HG03469 (cell line): ENCODE data around the gene PLXDC2.

ENCODE experiments used
- ATAC-seq: cut with Tn5 transposase; IDR thresholded peaks from one replicate; pipeline ENCODE4 v1.9.1; 2021; ENCODE audit warnings: mild to moderate bottlenecking, moderate library complexity, moderate number of reproducible peaks; ENCODE audit not compliant: unreplicated experiment

PLXDC2 gene

DNA sequence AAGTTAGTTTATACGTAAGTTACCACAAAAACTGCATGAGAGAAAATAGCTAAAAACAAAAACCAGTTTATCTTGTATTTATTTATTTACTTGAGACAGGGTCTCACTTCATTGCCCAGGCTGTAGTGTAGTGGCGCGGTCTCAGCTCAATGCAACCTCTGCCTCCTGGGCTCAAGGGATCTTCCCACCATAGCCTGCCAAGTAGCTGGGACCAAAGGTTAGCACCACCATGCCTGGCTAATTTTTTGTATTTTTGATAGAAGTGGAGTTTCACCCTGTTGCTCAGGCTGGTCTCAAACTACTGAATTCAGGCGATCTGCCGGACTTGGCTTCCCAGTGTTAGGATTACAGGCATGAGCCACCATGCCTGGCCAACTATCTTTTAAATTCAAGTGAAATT, 277.4 kb downstream of the PLXDC2 start:
- no peak for ATAC-seq

DNA sequence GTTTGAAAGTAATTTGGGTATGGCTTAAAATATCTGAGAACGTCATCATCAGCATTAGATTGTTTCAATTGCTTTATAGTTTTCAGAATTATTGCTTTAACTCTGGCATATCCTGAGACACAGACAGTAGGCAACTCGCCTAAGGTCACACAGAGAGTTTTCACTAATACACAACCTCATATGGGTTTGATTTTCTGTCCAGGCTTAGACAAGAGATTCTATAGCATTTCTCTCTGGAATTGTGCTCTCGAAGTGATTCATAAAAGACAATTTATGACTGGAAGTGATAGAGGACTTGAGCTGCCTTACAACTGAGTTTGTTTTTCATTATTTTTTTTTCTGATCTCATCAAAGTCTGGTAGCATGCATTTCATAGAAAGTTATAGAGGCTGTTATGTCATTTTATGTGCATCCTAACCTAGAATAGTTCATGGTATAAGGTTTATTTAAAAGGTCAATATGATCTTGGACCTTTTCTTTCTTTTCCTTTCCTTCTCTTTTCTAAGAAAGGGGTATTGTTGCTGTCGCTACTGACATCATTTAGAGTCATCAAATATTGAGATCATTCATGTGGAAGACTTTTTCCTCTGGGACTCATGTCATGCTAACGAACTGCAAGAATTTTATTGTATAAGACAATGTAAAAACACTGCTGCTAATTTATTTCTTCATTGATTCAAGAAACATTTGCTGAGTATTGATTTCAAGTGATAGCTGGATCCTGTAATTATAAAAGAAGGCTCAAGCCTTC, 278.2 kb downstream of the PLXDC2 start:
- ATAC-seq = no peak

DNA sequence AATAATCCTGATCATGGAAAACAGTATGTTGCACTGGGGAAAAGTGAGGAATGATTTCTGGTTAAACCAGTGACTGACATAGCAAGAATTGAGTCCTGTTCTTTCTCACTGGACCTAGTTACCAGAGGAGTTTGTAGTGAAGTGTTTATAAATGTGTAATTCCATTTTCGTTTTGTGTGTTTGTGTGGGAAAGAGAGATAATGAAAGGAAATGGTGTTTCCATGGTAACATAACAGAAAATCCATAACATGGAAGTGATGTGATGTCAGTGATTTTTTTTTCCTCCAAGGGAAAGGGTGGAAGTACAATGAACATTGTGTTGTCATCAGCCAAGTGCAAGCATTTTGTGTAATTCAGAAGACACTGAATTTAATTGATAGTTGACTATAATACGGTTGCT, 283.9 kb downstream of the PLXDC2 start:
- ATAC-seq = no peak

DNA sequence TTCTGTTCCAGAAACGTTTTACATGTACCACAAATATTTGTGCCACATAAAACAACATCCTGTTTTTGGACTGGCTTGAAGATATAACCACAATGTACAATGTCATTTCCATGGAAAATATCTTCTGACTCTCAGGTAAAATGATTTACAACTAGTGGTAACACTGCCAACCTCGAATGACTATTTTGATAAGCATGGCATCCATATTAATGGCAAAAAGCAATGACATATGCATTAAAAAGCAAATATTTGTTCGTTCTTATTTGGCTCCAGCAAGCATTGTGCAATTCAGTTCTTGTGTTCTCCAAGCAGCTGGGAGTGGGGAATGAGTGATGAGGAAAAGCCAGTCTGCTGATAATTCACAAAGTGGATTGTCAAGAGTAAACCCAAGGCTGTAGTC, 289.0 kb downstream of the PLXDC2 start:
- no peak for ATAC-seq

DNA sequence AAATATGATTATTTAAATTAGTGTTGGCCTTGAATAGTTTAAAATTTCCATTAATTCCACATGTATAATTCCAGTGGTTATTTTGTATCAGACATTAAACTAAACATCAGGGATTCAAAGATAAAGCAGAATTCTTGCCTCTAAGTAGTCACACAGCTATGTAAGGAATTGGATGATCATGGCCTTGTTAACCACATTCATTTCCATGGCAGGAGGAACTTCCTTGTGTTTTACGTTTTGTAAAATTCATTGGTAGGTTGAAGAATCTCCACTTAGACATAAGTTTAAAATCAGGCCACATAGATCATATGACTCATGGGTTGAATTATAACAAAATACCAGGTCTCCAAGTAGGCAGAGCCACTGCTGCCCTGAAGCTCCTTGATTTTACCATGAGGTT, 289.7 kb downstream of the PLXDC2 start:
- no peak for ATAC-seq

DNA sequence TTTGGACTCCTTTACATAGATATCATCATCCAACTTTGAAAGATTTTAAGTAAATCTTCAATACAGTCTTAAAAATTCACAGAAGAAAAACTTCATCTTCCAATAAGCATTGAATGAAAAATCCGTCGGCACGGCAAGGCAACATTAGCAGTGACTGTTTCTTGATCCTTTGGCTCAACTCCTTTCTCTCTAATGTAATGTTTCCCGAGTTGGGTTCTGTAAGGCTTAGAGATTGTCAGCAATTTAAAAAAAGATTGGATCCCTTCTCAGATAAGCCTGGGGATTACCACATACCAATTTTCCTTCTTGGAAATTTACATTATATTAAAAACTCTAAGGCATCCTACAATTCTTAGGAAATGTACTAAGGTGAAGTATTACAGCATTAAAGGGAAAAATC, 291.8 kb downstream of the PLXDC2 start:
- no peak for ATAC-seq

DNA sequence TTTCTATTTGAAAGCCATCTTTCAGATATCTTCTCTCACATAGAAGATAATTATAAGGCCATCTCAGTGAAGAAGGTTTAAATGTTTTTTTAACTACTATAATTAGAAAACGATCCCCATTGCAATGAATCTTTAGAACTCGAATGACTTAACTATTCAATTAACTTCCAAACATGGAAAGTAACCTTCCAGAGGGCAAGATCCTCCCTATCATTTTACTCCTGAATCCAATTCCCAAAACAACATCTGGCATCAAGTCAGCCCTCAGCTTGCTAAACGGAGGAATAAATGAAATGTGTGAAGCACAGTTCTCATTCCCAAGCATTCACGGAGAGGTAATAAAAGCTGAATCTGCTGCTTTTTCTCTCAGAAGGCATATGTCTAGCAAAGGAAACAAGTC, 293.4 kb downstream of the PLXDC2 start:
- no peak for ATAC-seq

DNA sequence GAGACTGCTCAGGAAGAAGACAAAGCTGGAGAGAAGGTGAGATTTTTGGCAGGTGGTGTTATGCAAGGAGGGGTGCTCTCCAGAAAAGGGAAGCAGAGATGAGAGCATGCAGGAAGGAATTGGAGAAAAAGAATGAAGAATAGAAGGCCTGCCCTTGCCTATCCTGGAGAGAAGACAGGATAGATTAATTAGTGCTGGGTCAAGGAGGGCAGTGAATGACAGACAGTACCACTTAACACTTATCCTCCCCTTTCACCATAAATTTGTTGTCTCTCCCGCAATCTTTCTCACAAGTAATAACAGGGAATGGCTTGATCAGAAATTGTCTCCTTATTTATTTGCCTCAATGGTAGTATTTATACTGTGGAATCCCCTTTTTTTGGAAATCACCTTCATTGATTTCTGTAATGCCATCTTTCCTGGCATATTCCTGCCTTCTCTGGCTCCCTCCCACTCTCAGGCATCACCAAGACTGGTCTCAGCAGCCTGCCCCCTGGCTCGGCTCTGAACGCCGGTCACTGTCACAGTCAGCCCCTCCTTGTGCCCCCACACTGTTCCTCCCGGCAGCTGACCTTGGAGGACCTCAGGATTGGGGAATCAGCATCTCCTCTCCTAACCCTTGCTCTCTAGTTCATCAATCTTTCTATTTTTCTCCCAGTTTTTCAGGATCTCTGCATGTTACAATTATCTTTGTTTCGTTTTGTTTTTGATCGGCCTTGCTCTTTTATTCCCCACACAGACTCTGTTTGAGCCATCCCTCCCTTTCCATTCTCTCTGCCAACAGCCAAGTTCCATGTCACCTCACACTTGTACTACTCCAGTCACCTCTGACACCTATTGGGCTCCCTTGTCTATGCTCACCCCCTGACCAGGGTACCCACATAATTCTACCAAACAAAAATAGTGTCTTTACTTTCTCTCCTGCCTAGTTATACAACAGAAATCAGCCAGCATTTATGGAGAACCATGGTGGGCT, 294.2 kb downstream of the PLXDC2 start:
- no peak for ATAC-seq

DNA sequence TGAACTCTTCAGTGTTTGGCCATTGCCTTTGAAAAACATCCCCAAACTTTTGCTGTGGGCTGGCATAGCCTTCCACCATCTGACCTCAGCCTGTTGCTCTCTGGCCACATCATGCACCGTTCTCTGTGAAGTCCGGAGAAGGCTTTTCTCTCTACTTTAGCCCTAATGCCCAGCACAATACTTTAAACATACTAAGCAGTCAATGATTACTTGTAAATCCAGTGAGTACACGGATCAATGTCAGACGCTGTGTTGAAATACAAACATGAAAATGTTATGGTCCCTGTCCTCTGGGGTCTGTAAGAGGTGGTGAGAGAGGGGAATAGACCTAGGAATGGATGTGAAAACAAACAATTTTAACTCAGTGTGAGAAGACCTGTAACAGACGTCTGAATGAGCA, 297.9 kb downstream of the PLXDC2 start:
- ATAC-seq = no peak

DNA sequence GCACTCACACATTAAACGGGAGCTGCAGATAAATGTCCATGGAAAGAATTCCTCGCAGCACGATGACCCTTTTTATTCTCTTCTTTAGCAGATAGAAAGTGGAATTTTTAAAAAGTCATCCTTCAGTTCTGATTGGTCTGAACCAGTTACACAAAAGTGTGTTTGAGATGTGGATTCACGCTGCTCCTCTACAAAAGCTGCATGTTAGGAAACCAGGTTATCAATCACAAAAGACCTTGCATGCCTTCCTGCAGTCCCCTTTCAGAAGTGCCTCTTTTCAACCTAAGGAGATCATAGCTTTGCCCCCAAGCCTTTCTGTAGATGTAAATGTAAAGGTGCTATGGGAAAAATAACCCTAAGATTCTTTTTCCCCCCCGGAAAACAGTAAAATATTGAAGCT, 299.7 kb downstream of the PLXDC2 start:
- no peak for ATAC-seq

DNA sequence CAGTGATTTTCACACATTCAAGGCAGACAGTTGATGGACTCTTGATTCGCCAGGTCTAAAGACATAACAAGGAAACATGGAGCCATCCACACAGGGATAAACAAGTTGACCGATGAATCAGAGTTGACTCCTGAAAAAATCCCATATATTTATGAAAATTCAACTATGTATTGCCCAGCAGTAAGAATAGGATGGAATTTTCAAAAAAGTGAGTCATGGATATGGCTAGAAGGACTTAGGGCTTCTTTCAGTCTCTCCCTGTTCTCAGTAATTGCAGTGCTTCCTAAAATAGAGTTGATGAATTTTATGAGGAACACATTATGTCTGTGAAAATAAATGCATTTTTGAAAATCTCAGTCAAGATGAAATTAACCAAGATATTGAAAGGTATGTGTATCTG, 301.2 kb downstream of the PLXDC2 start:
- ATAC-seq = no peak

DNA sequence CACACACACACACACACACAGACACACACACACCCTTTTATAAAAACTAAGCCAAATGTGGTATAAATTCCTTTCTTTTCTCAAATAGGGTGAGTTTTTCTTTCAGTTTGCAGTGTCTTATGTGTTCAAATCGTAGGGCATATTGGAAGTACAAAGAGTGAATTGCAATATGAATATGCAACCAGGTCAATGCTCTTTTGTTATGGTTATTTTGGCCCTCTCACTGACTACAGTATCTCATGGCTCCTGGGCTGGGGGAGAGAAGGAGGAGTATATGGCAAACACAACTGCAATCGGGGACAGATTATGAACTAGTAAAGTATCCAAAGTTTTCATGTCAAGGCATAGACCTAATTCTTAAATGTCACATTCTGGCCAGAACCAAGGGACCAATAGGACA, 301.9 kb downstream of the PLXDC2 start:
- no peak for ATAC-seq

DNA sequence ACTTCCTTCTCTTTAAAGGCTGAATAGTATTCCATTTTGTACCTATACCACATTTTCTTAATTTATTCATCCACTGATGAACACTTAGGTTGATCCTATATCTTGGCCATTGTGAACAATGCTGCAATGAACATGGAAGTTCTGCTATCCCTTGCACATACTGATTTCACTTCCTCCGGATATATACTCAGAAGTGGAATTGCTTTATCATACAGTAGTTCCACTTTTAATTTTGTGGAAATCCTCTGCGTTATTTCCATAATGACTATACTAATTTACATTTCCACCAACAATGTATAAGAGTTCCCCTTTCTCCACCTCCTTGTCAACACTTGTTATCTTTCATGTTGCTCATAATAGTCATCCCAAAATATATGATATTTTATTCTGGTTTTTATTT, 312.6 kb downstream of the PLXDC2 start:
- ATAC-seq = no peak

DNA sequence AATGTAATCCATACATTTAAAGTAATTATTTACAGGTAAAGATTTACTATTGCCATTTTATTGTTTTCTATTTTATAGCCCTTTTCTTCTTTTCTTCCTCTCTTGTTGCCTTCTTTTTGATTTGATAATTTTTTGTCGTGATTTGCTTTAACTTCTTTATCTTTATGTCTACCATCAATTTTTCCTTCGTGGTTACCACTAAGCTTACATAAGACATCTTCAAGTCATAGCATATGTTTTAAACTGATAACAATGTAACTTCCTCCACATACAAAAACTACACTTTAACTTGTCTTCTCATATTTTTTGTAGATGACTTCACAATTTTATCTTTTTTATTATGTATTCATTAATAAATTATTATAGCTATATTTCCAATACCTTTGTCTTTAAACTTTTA, 316.6 kb downstream of the PLXDC2 start:
- no peak for ATAC-seq

DNA sequence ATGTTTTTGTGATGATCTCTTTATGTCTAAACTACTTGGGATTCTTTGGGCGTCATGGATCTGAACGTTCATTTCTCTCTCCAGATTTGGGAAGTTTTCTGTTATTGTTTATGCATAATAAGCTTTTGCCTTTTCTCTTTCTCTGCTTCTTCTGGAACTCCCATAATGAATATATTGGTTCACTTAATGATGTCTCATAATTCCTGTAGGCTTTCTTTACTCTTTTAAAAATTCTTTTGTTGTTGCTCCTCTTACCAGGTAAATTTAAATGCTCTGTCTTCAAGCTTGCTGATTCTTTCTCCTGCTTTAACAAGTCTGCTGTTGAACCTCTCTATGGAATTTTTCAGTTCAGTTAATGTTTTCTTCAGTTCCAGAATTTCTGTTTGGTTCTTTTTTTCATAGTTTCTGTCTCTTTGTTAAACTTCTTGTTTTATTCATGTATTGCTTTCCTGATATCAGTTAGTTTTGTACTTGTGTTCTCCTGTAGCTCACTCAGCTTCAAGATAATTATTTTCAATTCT, 317.5 kb downstream of the PLXDC2 start:
- ATAC-seq = no peak

DNA sequence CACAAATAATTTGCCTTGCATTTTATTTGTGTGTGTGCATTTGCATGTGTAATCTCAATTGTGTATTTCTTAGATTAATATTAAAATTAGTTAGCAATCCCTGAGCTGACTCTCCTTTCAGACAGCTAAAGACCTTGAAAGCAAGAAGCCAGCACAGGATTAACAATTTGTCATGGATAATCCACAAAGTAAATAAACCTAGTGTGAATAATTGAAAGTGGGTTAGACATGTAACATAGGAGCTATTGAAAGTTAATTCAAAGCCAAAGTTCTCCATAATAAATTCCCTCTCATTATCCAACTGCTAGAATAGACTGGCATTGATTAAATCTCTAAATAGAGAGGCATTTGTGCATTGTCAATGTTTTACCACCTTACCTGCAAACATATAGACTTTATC, 326.1 kb downstream of the PLXDC2 start:
- no peak for ATAC-seq

DNA sequence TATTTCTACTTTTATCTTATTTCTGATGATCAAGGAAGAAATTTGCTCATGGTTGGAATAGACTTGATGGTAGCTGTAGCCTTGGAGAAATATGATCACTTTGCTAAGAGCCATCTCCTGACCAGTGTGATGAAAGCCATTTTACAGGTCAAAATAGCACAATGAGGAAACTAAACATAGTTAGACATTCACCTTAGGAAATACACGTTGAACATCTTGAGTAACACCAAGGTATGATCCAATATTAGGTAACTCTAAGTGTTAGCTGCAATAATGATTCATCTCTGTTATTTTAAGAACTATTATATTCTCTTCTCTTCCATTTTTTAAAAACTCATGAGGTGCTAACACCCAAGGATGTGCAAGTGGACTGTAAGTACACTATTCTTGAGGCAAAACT, 328.0 kb downstream of the PLXDC2 start:
- ATAC-seq = no peak

DNA sequence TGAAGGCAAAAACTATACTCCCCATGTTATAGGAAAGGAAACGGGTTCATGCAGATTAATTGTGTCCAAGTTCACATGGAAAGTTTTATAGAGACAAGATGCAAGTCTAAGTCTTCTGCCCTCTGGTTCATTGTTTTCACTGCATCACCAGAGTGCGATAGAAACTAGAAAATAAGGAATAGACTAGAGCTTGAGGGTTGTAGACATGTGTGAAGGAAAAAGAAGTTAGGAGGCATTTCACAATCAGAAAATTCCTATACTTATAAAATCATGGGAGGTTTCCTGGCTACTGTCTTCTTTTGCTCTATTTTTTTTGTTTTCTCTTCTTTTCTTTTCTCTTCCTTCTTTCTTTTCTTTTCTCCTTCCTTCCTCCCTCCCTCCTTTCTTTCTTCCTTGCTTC, 329.8 kb downstream of the PLXDC2 start:
- no peak for ATAC-seq

DNA sequence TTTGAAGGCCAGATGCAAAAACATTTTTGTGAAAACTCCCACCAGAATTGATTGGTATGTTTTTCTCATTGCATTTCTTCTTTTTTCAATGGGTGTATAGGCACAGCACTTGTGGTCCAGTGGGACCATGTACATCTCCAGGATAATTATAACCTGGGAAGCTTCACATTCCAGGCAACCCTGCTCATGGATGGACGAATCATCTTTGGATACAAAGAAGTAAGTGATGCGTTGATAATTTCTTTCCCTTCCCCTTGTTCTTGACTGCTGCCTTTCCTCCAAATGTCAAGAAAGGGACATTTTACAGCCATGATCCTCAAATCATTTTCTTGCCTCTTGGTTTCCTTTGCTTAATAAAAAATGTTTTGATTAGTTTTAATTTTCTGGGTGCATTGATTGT, 331.5 kb downstream of the PLXDC2 start:
- no peak for ATAC-seq

DNA sequence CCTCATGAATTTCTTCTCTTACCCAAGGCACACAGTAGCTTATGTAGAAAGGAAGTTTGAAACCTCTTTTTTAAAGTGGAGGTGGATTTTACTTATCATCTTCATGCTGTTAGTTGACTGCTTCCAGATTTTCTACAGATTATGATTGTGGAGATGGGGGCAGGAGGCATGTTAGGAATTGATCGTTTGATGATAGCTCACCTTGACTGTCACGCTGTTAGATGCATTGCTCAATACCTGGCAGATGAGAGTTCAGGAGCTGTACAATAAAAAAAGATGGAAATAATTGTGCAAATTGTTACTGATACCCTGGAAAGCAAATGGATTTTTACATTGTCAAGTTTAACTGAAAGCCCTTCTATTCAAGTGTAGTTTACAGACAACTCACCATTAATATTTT, 340.3 kb downstream of the PLXDC2 start:
- no peak for ATAC-seq

DNA sequence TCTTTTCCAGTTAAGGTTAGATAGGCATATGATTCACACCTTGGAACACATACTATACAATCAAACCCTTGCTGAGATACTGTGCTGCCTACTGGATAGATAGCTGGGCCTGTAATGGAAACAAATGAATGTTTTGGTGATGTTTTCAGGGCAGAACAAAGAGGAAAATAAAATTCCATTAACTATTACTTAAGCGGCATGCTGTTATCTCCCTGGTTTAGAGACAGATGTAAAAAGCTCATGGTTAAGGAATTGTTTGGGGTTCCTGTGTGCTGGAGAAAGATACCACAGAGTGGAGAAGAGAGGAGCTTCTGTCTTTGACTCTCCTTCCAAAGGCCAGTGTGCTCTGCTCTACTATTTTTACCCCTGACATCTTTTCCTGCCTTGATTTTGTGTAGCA, 341.1 kb downstream of the PLXDC2 start:
- no peak for ATAC-seq

DNA sequence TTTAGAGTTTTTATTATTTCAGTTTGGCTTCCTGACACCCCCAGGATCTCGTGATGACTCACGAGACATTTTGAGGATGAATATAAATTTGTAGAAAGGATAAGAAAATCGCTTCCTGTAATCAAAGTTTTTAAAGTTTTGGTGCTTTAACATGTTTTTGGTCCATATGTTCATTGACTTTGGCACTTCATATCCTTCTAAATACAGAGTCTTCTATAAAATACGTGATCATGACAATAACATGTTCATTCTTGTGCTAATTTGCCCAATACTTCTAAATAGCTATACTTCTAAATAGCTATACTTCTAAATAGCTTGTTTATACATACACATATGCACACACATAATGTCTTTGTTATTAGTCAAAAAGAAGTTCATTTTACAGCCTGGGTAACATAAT, 341.9 kb downstream of the PLXDC2 start:
- ATAC-seq = no peak
